ENCODE measurements around the gene TMEM121. TPM values are rescaled to one million over a fixed set of nuclear protein-coding genes. Genes with fewer than 3 reads are reported as not detected.

TMEM121 gene
- total RNA-seq, 2 experiments from 2014 or later: 0.21 to 0.25 TPM

- TF ChIP-seq EZH2phosphoT487 (IDR thresholded peaks at IDR 0.05; ENCODE audit: borderline replicate concordance, low read depth, low read length): no peak
- TF ChIP-seq, protein P1, sequence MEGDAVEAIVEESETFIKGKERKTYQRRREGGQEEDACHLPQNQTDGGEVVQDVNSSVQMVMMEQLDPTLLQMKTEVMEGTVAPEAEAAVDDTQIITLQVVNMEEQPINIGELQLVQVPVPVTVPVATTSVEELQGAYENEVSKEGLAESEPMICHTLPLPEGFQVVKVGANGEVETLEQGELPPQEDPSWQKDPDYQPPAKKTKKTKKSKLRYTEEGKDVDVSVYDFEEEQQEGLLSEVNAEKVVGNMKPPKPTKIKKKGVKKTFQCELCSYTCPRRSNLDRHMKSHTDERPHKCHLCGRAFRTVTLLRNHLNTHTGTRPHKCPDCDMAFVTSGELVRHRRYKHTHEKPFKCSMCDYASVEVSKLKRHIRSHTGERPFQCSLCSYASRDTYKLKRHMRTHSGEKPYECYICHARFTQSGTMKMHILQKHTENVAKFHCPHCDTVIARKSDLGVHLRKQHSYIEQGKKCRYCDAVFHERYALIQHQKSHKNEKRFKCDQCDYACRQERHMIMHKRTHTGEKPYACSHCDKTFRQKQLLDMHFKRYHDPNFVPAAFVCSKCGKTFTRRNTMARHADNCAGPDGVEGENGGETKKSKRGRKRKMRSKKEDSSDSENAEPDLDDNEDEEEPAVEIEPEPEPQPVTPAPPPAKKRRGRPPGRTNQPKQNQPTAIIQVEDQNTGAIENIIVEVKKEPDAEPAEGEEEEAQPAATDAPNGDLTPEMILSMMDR (conservative IDR thresholded peaks at IDR 0.05; ENCODE audit: low read length): no peak
- no peak overlapping the region for H3K4me3 ChIP-seq (ENCODE audit: low read depth, low read length, poor library complexity, severe bottlenecking)
- no peaks in the 10 kb centered on the region for H4K20me1 ChIP-seq (ENCODE audit: insufficient read depth, low read length)
- POLR2A ChIA-PET: no interaction called here
- DNase-seq (ENCODE audit: low spot score): no peak
- no peaks in the 10 kb centered on the region for H3K9me3 ChIP-seq (ENCODE audit: low read length)
- H3K4me2 ChIP-seq (ENCODE audit: low read length): no peak overlapping the region
- BruUV-seq (replicated peaks): no TSS peak
- H3K9me2 ChIP-seq (ENCODE audit: insufficient read depth, low read length): no peaks in the 10 kb centered on the region
- H3K79me2 ChIP-seq (ENCODE audit: insufficient read depth, low read depth, low read length): no peaks in the 10 kb centered on the region
- H3K36me3 ChIP-seq (ENCODE audit: insufficient read depth, low read length): no peaks in the 10 kb centered on the region
- H3K4me1 ChIP-seq (ENCODE audit: insufficient read depth, low read length, poor library complexity, severe bottlenecking): peaks cover 39% of the 10 kb centered on the region
- intact Hi-C loops (cut with micrococcal nuclease; ENCODE audit: unreplicated experiment): no loop called here
- H3K27ac ChIP-seq (ENCODE audit: low read depth, low read length, poor library complexity, severe bottlenecking): no peak overlapping the region
- CTCF ChIA-PET (ENCODE audit: unreplicated experiment): no interaction called here
- H2AFZ ChIP-seq (ENCODE audit: low read length): no peak overlapping the region
Observed at GRCh38 chr14:105484069-105484996, 42.0 kb upstream of the TMEM121 start.

DNA sequence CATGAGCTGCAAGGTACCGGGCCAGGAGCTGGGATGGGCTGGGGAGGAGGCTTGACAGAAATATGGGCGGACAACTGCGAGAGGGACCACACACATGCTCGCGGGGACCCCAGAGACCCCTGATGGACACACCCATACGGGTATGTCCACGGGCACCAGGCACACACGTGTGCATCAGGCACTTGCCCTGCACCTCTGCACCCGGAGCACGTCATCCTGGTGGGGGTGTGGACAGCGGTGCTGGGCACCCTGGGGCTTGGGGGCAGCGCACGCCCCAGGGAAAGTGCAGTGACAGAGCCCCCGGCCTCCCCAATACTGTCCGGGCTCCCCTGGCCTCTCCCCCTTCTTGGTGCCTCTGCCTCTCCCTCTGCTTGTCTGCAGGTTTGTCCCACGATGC lies 41.4 kb upstream of the TMEM121 start:
- no peak for DNase-seq (ENCODE audit: low spot score)
- Histone ChIP-seq H3K27ac (ENCODE audit: low read depth, low read length, poor library complexity, severe bottlenecking) (no peak overlapping the region), H3K4me2 (ENCODE audit: low read length) (no peak overlapping the region), H4K20me1 (ENCODE audit: insufficient read depth, low read length) (no peaks in the 10 kb centered on the region), H3K9me2 (ENCODE audit: insufficient read depth, low read length) (no peaks in the 10 kb centered on the region), H3K9me3 (ENCODE audit: low read length) (no peaks in the 10 kb centered on the region), H3K4me3 (ENCODE audit: low read depth, low read length, poor library complexity, severe bottlenecking) (no peak overlapping the region), H2AFZ (ENCODE audit: low read length) (no peak overlapping the region), H3K79me2 (ENCODE audit: insufficient read depth, low read depth, low read length) (no peaks in the 10 kb centered on the region), H3K4me1 (ENCODE audit: insufficient read depth, low read length, poor library complexity, severe bottlenecking) (peaks cover 42% of the 10 kb centered on the region), H3K36me3 (ENCODE audit: insufficient read depth, low read length) (no peaks in the 10 kb centered on the region)
- TF ChIP-seq, protein P1 (conservative IDR thresholded peaks at IDR 0.05; ENCODE audit: low read length): no peak
- ChIA-PET POLR2A (no interaction called here), CTCF (ENCODE audit: unreplicated experiment) (no interaction called here)
- BruUV-seq (replicated peaks): no TSS peak
- intact Hi-C loops (cut with micrococcal nuclease; ENCODE audit: unreplicated experiment): no loop called here

- Histone ChIP-seq H3K9me2 (ENCODE audit: insufficient read depth, low read length) (no peaks in the 10 kb centered on the region), H3K4me2 (ENCODE audit: low read length) (no peak overlapping the region), H3K79me2 (ENCODE audit: insufficient read depth, low read depth, low read length) (no peaks in the 10 kb centered on the region), H3K4me3 (ENCODE audit: low read depth, low read length, poor library complexity, severe bottlenecking) (no peak overlapping the region), H3K9me3 (ENCODE audit: low read length) (no peaks in the 10 kb centered on the region), H3K27ac (ENCODE audit: low read depth, low read length, poor library complexity, severe bottlenecking) (no peak overlapping the region), H4K20me1 (ENCODE audit: insufficient read depth, low read length) (no peaks in the 10 kb centered on the region), H3K4me1 (ENCODE audit: insufficient read depth, low read length, poor library complexity, severe bottlenecking) (peaks cover 39% of the 10 kb centered on the region), H2AFZ (ENCODE audit: low read length) (no peak overlapping the region), H3K36me3 (ENCODE audit: insufficient read depth, low read length) (no peaks in the 10 kb centered on the region)
- peak; percentile 82; the same call in 1 of the 2 replicates for TF ChIP-seq EZH2phosphoT487 (IDR thresholded peaks at IDR 0.05; ENCODE audit: borderline replicate concordance, low read depth, low read length)
- TF ChIP-seq, protein P1 (conservative IDR thresholded peaks at IDR 0.05; ENCODE audit: low read length): peak; percentile 41; the same call in 1 of the 2 replicates
- ChIA-PET POLR2A (no interaction called here), CTCF (ENCODE audit: unreplicated experiment) (no interaction called here)
- BruUV-seq (replicated peaks): no TSS peak
- no peak for DNase-seq (ENCODE audit: low spot score)
- intact Hi-C loops (cut with micrococcal nuclease; ENCODE audit: unreplicated experiment): no loop called here
Observed at GRCh38 chr14:105485739-105486162, 40.6 kb upstream of the TMEM121 start.
